Kidney tubule cell (primary cell): ENCODE data around the gene INAFM1.
"Not testable (repeated sequence)": the region's sequence is repeated elsewhere in the genome, so short reads cannot be mapped to it uniquely, and the experiment has no call there.

ENCODE experiments used
- DNase-seq: peaks from one replicate; pipeline ENCODE4 v3.0.0-alpha.2; 2018; ENCODE audit warnings: low spot score

INAFM1 gene

DNA sequence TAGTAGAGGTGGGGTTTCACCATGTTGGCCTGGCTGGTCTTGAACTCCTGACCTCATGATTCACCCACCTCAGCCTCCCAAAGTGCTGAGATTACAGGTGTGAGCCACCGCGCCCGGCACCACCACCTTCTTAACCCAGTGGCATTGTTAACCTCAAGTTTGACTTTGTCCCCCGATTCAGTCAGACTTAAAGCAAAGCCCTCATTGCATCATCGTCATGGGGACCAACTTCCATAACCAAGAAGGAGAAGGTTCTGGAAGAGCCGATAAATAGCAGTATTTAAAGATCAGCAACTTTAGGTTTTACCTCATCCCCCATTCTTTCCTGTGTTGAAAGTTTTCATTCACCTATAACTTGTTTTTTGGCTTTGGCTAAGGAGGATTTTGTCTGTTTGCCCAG lies 6.7 kb upstream of the INAFM1 start:
- no peak for DNase-seq

GRCh38 chr19:47269596-47269995 lies 5.1 kb upstream of the INAFM1 start:
- DNase-seq: no peak

GRCh38 chr19:47270408-47270807 lies 4.3 kb upstream of the INAFM1 start:
- no peak for DNase-seq

GRCh38 chr19:47271949-47272348 lies 2.7 kb upstream of the INAFM1 start:
- no peak for DNase-seq

GRCh38 chr19:47272448-47273312 lies 2.0 kb upstream of the INAFM1 start:
- DNase-seq: no peak

DNA sequence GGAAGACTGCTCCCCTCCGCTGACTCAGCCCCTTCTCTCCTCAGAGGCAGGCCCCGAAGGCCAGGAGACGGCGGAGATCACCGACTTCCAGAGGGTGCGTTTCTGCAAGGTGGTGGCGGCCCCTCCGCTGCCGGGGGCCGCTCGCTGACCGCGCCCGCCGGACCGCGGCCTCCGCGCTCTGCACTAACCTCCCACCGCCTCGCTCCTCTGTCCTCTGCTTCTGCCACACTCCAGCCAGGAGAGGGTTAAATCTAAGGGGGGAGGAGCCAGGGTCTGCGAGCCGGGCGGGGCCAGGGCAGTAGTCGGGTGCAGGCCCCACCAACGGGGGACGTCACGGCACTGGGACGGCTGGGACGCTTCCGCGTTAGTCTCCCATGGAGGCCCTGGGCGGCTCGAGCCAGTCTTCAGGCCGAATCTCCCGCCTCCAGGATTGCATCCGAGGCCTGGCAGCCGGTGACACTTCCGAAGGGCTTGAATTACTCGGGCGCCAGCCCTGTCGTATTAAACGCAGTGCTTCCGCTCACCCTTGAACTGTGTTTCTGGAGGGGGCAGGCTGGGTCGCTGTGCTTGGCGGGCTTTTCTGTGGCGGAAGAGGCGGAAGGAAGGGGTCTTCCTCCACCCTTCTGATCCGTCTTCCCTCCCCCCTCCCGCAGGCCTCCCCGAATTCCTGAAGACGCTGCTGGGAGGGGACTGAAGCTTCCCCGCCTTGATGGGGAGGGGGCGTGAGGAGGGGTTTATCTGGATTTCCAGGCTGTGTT lies 1.2 kb upstream of the INAFM1 start:
- peak; percentile 89 for DNase-seq

DNA sequence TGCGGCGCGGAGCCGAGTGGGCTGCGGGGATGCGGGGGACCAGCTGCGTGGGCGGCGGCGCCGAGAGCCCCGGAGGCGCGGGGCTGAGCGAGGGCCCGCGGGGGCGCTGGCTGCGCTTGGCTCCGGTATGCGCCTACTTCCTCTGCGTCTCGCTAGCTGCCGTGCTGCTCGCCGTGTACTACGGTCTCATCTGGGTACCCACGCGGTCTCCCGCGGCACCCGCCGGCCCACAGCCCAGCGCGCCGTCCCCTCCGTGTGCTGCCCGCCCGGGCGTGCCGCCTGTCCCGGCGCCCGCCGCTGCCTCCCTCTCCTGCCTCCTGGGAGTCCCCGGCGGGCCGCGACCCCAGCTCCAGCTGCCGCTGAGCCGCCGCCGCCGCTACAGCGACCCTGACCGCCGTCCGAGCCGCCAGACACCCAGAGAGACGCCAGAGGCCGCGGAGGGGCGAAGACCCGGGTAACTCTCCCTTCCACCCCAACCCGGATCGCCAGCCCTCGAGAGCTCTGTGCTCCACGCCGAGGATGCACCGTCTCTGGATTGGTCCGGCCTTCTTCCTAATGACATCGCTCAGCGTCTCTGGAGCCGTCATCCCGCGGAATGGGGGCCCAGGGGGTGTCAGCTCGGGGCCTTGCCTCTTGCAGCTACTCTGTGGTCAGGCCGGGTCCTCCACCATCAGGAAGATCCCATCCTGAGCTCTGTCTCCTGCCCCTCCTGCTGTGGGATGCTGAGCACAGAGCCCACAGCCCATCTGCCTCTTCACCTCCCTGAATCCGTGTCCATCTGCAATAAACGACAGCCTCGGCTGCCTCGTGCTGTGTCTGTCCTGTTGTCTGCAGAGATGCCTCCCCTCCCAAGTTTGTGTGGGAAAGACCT lies 441 bp downstream of the INAFM1 start:
- no peak for DNase-seq

DNA sequence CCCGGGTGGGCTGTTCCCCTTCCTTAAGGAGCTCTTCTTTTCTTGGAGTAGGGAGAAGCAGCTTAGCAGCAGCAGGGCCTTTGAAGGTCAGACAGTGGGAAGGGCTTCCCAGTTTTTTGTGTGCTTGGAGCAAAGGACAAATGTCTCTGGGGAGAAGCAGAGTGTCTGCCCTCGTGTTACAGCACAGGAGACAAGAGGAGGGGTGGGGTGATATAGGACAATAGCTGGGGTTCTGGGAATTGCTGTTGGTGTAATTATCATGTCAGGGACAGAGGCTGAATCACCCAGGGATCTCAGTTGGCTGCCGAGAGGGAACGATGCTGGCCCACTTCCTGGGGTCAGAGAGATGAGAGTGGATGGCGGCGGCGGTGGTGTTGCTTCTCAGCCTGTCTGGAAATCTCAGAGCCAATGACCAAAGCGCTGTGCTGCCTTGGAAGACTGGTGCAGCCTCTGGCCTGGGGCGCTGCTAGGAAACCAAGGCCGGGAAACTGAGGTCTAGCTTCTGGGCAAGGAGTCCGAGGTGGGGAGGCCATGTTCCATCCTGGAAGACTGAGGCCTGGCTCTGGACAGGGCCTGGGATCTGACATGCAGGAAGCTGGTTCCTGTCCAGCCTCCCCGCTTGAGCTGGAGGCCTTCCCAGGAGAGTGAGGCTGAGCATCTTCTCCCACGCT lies 1.2 kb downstream of the INAFM1 start:
- no peak for DNase-seq

DNA sequence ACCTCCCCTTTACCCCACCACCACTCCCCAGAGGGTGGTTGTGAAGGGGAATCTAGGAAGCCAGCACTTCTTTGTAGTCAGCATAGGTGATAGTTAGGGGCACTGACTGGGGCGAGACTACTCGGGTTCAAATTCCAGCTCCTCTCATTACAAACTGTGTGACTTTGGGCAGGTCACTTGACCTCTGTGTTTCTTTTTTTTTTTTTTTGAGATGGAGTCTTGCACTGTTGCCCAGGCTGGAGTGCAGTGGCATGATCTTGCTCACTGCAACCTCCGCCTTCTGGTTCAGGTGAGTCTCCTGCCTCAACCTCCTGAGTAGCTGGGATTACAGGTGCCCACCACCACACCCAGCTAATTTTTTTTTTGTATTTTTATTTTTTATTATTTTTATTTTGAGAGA lies 1.8 kb downstream of the INAFM1 start:
- DNase-seq: not testable (repeated sequence)

GRCh38 chr19:47280183-47280797 lies 5.6 kb downstream of the INAFM1 start:
- peak; percentile 34 for DNase-seq

GRCh38 chr19:47283405-47284059 lies 8.8 kb downstream of the INAFM1 start:
- no peak for DNase-seq

- peak; percentile 68 for DNase-seq
These were observed 9.7 kb downstream of the INAFM1 start for GRCh38 chr19:47284324-47284899.

- DNase-seq: peak; percentile 83
These were observed 21.4 kb downstream of the INAFM1 start for GRCh38 chr19:47296036-47296435.

DNA sequence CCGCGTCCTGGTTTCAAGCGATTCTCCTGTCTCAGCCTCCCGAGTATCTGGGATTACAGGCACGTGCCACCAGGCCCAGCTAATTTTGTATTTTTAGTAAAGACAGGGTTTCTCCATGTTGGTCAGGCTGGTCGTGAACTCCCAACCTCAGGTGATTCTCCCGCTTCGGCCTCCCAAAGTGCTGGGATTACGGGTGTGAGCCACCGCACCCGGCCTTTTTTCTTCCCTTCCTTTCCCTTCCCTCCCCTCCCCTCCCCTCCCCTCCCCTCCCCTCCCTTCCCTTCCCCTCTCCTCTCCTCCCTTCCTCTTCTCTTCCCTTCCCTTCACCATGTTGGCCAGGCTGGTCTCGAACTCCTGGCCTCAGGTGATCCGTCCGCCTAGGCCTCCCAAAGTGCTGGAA lies 26.2 kb downstream of the INAFM1 start:
- DNase-seq: not testable (repeated sequence)

- DNase-seq: no peak
These were observed 27.6 kb downstream of the INAFM1 start for GRCh38 chr19:47302249-47302648.

GRCh38 chr19:47303966-47304365 lies 29.3 kb downstream of the INAFM1 start:
- no peak for DNase-seq

DNA sequence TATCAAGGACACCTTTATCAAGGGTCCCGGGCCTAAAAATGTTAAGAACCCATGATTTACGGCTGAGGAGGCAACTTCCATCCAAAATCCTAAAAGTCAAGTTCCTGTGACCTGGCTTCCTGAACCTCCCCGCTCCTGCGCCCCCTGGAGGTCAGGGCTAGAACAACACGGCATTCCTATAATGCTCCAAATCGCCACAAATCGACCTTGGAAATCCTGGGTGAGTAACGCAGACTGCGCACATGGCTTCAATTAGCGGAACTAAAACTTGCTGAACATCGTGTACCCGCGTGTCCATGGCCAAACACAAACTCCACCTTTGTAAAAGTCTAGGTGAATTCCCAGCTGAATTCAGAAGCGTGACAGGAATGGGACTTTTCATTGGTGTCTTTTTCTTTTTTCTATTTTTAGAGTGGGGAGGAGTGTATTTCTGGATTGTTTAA lies 30.6 kb downstream of the INAFM1 start:
- DNase-seq: peak; percentile 73

GRCh38 chr19:47306303-47306702 lies 31.6 kb downstream of the INAFM1 start:
- DNase-seq: no peak

GRCh38 chr19:47309038-47309437 lies 34.4 kb downstream of the INAFM1 start:
- DNase-seq: no peak

DNA sequence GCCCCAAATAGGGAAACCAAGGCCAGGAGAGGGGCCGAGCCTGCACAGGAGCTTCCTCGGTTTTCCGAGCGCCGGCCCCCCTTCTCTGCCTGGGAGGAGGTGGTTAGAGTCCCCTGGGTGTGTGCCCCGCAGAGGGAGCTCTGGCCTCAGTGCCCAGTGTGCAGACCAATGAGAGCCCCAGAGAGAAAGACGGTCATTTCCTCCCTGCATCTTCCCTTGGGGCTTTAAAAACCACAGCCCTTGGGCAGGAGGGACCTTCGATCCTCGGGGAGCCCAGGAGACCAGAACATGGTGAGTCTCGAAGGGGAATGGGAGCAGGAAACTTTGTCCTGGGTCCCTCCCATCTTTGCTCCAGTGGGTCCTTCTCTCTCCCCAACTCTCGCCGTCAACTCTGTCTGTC lies 34.9 kb downstream of the INAFM1 start, which contains the start of gene C5AR1:
C5AR1 (plus strand) TSS at position 254 of the 400 bp plus-strand sequence; CDS start at position 289, 35 bp downstream.
- DNase-seq: no peak
